HCT116 (cell line): ENCODE results near the gene C11orf54. TPM values are rescaled to one million over a fixed set of nuclear protein-coding genes. Genes with fewer than 3 reads are reported as not detected.

ENCODE experiments used
- ATAC-seq: fragments of 200-7000 bp; cut with Tn5 transposase; 2 replicates; pipeline ENCODE4 v1.9.1; 2020; ENCODE audit warnings: mild to moderate bottlenecking, moderate library complexity
- BruUV-seq: library from RNA; stranded (reverse); fragments of 400-500 nt; replicated peaks from 2 replicates; lab custom pipeline; 2021; lab: Mats Ljungman, UMichigan
- CTCF ChIA-PET: fragments of 300-600 bp; sonication (Branson Sonifier 250); formaldehyde crosslinking; loops from one replicate; lab custom pipeline; 2021; ENCODE audit warnings: antibody characterized with exemption; lab: Charles Lee
- POLR2A ChIA-PET: fragments of 300-600, 350-600 bp; sonication (Branson Sonifier 250); formaldehyde crosslinking; loops from one replicate; lab custom pipeline; 2021; ENCODE audit warnings: antibody characterized with exemption; lab: Charles Lee
- RAD21 ChIA-PET, 2 experiments: fragments of 300-600 bp; sonication (Branson Sonifier 250); formaldehyde crosslinking; loops; one replicate each; lab custom pipeline; 2023; ENCODE audit warnings: low total read pairs in 2 of 2; ENCODE audit not compliant: uncharacterized antibody in 2 of 2, unreplicated experiment in 2 of 2, low non-redundant PET in 1 of 2; lab: Charles Lee
- DNase-seq: peaks from one replicate; pipeline ENCODE4 v3.0.0-alpha.2; 2010; ENCODE audit warnings: low read depth, low spot score
- H2AFZ ChIP-seq: fragments of 200-600 bp; shearing (Covaris generic), sonication (generic); 2 replicates; pipeline ENCODE4 v1.6.1; 2017; ENCODE audit warnings: low read depth, mixed run types, mixed read lengths, antibody characterized with exemption, low read length; ENCODE audit not compliant: poor library complexity, severe bottlenecking
- H3K27ac ChIP-seq: 2 replicates; pipeline ENCODE4 v1.5.1; 2012; ENCODE audit warnings: low read depth, low read length
- H3K27me3 ChIP-seq: fragments of 200-600 bp; sonication (generic); 2 replicates; pipeline ENCODE4 v1.6.1; 2016; ENCODE audit warnings: mixed run types, low read length, mixed read lengths; ENCODE audit not compliant: insufficient read depth
- H3K36me3 ChIP-seq, 2 experiments: fragments of 200-500 bp in 1 of 2; fragments of 200-600 bp in 1 of 2; sonication (Bioruptor generic) in 1 of 2; sonication (generic) in 1 of 2; 2 replicates each; pipeline versions ENCODE4 v1.5.1 to v1.6.1; 2014 to 2016; ENCODE audit warnings: low read length in 2 of 2, inconsistent platforms in 1 of 2, mixed read lengths in 1 of 2, mixed run types in 1 of 2; ENCODE audit not compliant: insufficient read depth in 2 of 2, control insufficient read depth in 1 of 2
- H3K4me1 ChIP-seq, 2 experiments: fragments of 200-600 bp in 1 of 2; sonication (generic) in 1 of 2; 2 replicates each; pipeline versions ENCODE4 v1.5.1 to v1.6.1; 2012 to 2017; ENCODE audit warnings: low read length in 2 of 2, inconsistent platforms in 1 of 2, mild to moderate bottlenecking in 1 of 2, mixed read lengths in 1 of 2, mixed run types in 1 of 2, moderate library complexity in 1 of 2; ENCODE audit not compliant: insufficient read depth in 2 of 2, control insufficient read depth in 1 of 2
- H3K4me2 ChIP-seq: fragments of 200-600 bp; sonication (generic); 2 replicates; pipeline ENCODE4 v1.6.1; 2017; ENCODE audit warnings: mixed run types, low read length, mixed read lengths
- H3K4me3 ChIP-seq, 2 experiments: fragments of 200-600 bp in 1 of 2; sonication (generic) in 1 of 2; replicated peaks in 1 of 2; 2 replicates each; pipeline ENCODE4 v1.5.1; 2011 to 2016; ENCODE audit warnings: low read length in 2 of 2, control low read depth in 1 of 2, low read depth in 1 of 2, mild to moderate bottlenecking in 1 of 2, mixed read lengths in 1 of 2, mixed run types in 1 of 2
- H3K79me2 ChIP-seq: fragments of 200-600 bp; sonication (generic); 2 replicates; pipeline ENCODE4 v1.6.1; 2017; ENCODE audit warnings: mild to moderate bottlenecking, mixed run types, low read length, moderate library complexity, mixed read lengths; ENCODE audit not compliant: insufficient read depth
- H3K9ac ChIP-seq: fragments of 200-600 bp; sonication (generic); 2 replicates; pipeline ENCODE4 v1.6.1; 2016; ENCODE audit warnings: low read length, mixed read lengths
- H3K9me2 ChIP-seq: fragments of 200-600 bp; sonication (generic), shearing (Covaris generic); 2 replicates; pipeline ENCODE4 v1.6.1; 2017; ENCODE audit warnings: mixed run types, mild to moderate bottlenecking, moderate library complexity; ENCODE audit not compliant: insufficient read depth
- H3K9me3 ChIP-seq, 2 experiments: fragments of 200-500 bp in 1 of 2; fragments of 200-600 bp in 1 of 2; sonication (Bioruptor generic) in 1 of 2; sonication (generic) in 1 of 2; 2 replicates each; pipeline ENCODE4 v1.6.1; 2014 to 2017; ENCODE audit warnings: low read length in 2 of 2, mixed read lengths in 2 of 2, inconsistent platforms in 1 of 2, low read depth in 1 of 2, mild to moderate bottlenecking in 1 of 2, mixed run types in 1 of 2, moderate library complexity in 1 of 2; ENCODE audit not compliant: control insufficient read depth in 1 of 2, insufficient read depth in 1 of 2
- H4K20me1 ChIP-seq: fragments of 200-600 bp; sonication (generic), shearing (Covaris generic); 2 replicates; pipeline ENCODE4 v1.6.1; 2017; ENCODE audit warnings: mixed run types, mild to moderate bottlenecking, moderate library complexity; ENCODE audit not compliant: insufficient read depth
- ATF3 ChIP-seq: IDR thresholded peaks from 2 replicates; pipeline ENCODE4 v1.6.1; 2012
- EGR1 ChIP-seq: IDR thresholded peaks from 2 replicates; pipeline ENCODE4 v1.6.1; 2012; ENCODE audit warnings: low read depth
- EZH2phosphoT487 ChIP-seq: fragments of 200-600 bp; IDR thresholded peaks from 2 replicates; pipeline ENCODE4 v1.6.1; 2018; ENCODE audit warnings: antibody characterized with exemption, borderline replicate concordance
- JUND ChIP-seq: IDR thresholded peaks from 2 replicates; pipeline ENCODE4 v1.6.1; 2012
- ZFX ChIP-seq: fragments of 450-650 bp; IDR thresholded peaks from 2 replicates; pipeline ENCODE4 v1.6.1; 2017
- intact Hi-C: fragments of 100-400 bp; cut with micrococcal nuclease; formaldehyde crosslinking; loops from 2 replicates; pipeline ENCODE4 v1.10.0; 2022
- total RNA-seq: library from RNA; stranded (reverse); gene quantifications from one replicate; pipeline ENCODE4 v1.2.1, GENCODE V29; 2021; ENCODE audit not compliant: unreplicated experiment

Gene C11orf54
- total RNA-seq, 1 experiment from 2014 or later = 26.1 TPM

- no TSS peak for BruUV-seq
- Histone ChIP-seq H3K27ac (no peak overlapping the region), H3K27me3 (no peaks in the 10 kb centered on the region), H3K4me1 (peaks cover 2 to 5% of the 10 kb centered on the region in 2 experiments; a peak in 1 of 4 replicates), H3K36me3 (no peaks in the 10 kb centered on the region), H2AFZ (no peak overlapping the region), H3K9ac (no peak overlapping the region), H3K4me3 (no peak overlapping the region), H3K9me2 (no peaks in the 10 kb centered on the region), H4K20me1 (no peaks in the 10 kb centered on the region), H3K79me2 (peaks cover 20% of the 10 kb centered on the region), H3K9me3 (no peaks in the 10 kb centered on the region), H3K4me2 (no peak overlapping the region)
- CTCF ChIA-PET = no interaction called here
- POLR2A ChIA-PET = no interaction called here
- TF ChIP-seq EGR1 = no peak
- TF ChIP-seq EZH2phosphoT487 = no peak
- no peak for TF ChIP-seq ATF3
- no peak for TF ChIP-seq ZFX
- intact Hi-C loops = no loop called here
- RAD21 ChIA-PET = no interaction called here
- DNase-seq (no peak), ATAC-seq (no peak)
Measured at GRCh38 chr11:93746101-93746500, 4.6 kb downstream of the C11orf54 start.

GRCh38 chr11:93747122-93747521, 5.7 kb downstream of the C11orf54 start:
- Histone ChIP-seq H3K27me3 (no peaks in the 10 kb centered on the region), H3K4me2 (no peak overlapping the region), H3K9me3 (no peaks in the 10 kb centered on the region), H3K4me1 (peaks cover 2 to 5% of the 10 kb centered on the region in 2 experiments; a peak in 1 of 4 replicates), H3K27ac (no peak overlapping the region), H3K79me2 (peaks cover 12% of the 10 kb centered on the region; the same call in 1 of the 2 replicates), H3K9ac (no peak overlapping the region), H4K20me1 (no peaks in the 10 kb centered on the region), H2AFZ (no peak overlapping the region), H3K9me2 (no peaks in the 10 kb centered on the region), H3K36me3 (no peaks in the 10 kb centered on the region), H3K4me3 (no peak overlapping the region)
- no TSS peak for BruUV-seq
- ChIA-PET RAD21 (no interaction called here), CTCF (no interaction called here), POLR2A (no interaction called here)
- DNase-seq = no peak
- intact Hi-C loops = no loop called here
- ATAC-seq = no peak
- TF ChIP-seq JUND = no peak
